ENCODE data around the gene RALGAPB.

DNA sequence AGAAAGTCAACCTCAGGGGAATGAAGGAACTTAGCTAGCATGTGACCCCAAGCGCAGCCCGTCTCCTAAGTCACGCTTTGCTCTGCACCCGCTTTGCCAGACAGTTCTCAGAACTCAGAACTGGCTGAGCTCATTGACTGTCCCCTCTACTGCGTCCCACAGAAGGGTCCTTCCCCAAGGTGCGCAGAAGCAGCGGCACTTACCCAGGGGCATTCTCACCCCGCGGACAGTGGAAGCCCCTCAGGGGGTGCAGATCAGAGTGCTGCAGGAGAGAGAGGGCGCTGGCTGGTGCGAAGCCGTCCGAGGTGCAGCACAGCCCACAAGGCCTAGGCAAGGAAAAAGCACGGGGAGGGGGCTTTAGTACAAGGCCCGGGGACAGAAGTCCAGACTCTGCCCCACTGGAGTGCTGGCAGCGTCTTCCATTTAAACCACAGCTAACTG lies 38.3 kb upstream of the RALGAPB start:
- TF ChIP-seq, protein P1, sequence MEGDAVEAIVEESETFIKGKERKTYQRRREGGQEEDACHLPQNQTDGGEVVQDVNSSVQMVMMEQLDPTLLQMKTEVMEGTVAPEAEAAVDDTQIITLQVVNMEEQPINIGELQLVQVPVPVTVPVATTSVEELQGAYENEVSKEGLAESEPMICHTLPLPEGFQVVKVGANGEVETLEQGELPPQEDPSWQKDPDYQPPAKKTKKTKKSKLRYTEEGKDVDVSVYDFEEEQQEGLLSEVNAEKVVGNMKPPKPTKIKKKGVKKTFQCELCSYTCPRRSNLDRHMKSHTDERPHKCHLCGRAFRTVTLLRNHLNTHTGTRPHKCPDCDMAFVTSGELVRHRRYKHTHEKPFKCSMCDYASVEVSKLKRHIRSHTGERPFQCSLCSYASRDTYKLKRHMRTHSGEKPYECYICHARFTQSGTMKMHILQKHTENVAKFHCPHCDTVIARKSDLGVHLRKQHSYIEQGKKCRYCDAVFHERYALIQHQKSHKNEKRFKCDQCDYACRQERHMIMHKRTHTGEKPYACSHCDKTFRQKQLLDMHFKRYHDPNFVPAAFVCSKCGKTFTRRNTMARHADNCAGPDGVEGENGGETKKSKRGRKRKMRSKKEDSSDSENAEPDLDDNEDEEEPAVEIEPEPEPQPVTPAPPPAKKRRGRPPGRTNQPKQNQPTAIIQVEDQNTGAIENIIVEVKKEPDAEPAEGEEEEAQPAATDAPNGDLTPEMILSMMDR (conservative IDR thresholded peaks at IDR 0.05; ENCODE audit: low read length) = no peak
- TF ChIP-seq EZH2phosphoT487 (IDR thresholded peaks at IDR 0.05; ENCODE audit: borderline replicate concordance, low read depth, low read length) = no peak
